IgD-negative memory B cell (primary cell): Measurements from ENCODE around the gene LGMN. TPM values are rescaled to one million over a fixed set of nuclear protein-coding genes. Genes with fewer than 3 reads are reported as not detected.
A peak's percentile ranks its signal among the peaks of the same experiment; 100 is the strongest.

Experiments used
- H3K27ac Mint-ChIP-seq, 3 donors: one replicate each; pipeline ENCODE4 v1.8.0; 2020 to 2022; ENCODE audit warnings: mild to moderate bottlenecking in 3 of 3, mixed read lengths in 3 of 3, moderate library complexity in 1 of 3
- H3K27me3 Mint-ChIP-seq: one replicate; pipeline ENCODE4 v1.8.0; 2021; ENCODE audit warnings: mixed read lengths
- H3K36me3 Mint-ChIP-seq: one replicate; pipeline ENCODE4 v1.8.0; 2020; ENCODE audit warnings: mild to moderate bottlenecking, mixed read lengths
- H3K4me1 Mint-ChIP-seq, 3 donors: one replicate each; pipeline ENCODE4 v1.8.0; 2020 to 2022; ENCODE audit warnings: mixed read lengths in 3 of 3, mild to moderate bottlenecking in 1 of 3
- H3K4me3 Mint-ChIP-seq, 4 donors: one replicate each; pipeline ENCODE4 v1.8.0; 2020 to 2022; ENCODE audit warnings: mild to moderate bottlenecking in 4 of 4, mixed read lengths in 4 of 4, moderate library complexity in 3 of 4
- H3K9me3 Mint-ChIP-seq, 3 donors: one replicate each; pipeline ENCODE4 v1.8.0; 2020 to 2021; ENCODE audit warnings: mixed read lengths in 3 of 3, mild to moderate bottlenecking in 1 of 3
- polyA plus RNA-seq: library from polyadenylated mRNA; unstranded; fragments of 300-500 nt; fragmentation: Illumina TruSeq; gene quantifications from one replicate; pipeline ENCODE4 v1.2.3, GENCODE V29; 2021

The LGMN gene
- polyA plus RNA-seq, 1 donor from 2014 or later: 25.1 TPM

DNA sequence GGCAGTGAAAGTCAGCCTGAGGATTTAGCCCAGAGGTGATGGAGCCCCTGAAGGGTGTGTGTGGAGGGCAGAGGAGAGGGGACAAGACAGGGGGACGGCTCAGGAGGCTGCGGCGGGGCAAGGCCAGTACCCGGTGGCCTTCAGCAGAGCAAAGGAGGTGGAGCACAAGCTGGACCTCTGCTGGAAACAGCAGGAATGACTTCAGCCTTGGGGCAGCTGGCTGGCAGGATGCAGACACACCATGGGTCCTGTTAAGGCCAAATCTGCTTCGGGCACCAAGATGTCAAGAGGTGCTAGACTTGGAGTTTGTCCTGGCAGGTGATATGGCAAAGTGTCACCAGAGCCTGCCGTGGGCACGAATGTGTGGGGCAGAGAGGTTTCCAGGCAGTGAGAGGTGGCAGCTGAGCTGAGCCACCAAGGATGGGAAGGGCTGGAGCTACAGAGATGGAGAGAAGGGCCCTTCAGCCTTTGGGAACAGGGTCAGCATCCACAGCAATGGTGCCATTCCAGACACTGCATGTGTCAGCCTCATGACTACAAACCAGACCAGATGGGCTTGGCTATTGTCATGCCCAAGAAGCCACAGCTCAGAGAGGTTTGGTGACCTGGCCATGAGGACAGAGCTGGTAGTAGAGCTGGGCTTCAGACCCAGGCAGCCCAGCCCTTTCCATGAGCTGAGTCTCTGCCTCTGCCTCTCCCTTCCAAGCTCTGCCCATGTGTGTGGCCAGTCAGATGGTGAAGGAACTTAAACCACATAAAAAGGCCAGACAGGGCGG is 91.9 kb downstream of the LGMN start:
- Mint-ChIP-seq H3K4me3 (peak overlapping the region; percentile 4 to 99 (median 78)), H3K4me1 (peaks cover 41 to 62% (median 54%) of the 10 kb centered on the region in 3 donors), H3K36me3 (peaks cover 9% of the 10 kb centered on the region), H3K27me3 (peaks cover 2% of the 10 kb centered on the region), H3K9me3 (no peaks in the 10 kb centered on the region), H3K27ac (peak overlapping the region; percentile 78 to 95 (median 87))

DNA sequence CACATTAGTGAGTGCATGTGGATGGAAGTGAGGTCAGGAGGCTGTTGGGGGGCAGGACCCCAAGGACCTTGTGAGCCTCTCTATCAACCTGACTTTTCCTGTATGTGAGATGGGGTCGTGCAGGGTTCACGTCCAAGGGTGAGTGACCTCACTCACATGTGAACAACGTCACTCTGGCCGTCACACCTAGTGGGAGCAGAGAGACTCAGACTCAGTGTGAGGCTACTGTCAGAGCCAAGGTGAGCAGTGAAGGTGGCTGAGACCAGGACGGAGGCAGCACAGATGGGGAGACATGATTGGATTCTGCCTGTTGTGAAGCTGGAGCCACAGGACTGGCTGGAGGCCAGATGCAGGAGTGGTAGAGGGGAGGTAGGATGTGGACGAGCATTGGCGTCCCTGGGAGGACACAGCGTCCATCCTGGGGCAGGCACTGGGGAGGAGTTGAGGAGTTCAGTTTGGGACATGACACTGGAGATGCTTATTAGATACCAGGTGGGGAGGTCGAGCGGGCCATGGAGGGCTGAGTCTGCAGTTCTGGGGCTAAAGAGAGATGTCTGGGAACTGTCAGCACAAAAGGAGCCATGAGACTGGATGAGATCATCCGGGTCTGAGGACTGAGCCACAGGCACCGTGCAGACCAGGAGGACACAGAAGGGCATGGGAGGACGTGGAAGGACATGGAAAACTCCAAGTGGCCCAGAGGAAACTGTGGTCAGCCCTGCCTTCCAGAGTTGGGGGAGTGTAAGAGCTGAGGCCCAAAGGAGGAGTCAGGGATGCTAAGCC is 92.8 kb downstream of the LGMN start:
- H3K36me3 Mint-ChIP-seq: peaks cover 9% of the 10 kb centered on the region
- H3K27ac Mint-ChIP-seq: peak overlapping the region; percentile 36 to 95 (median 87)
- H3K9me3 Mint-ChIP-seq: no peaks in the 10 kb centered on the region
- H3K4me1 Mint-ChIP-seq: peaks cover 45 to 66% (median 59%) of the 10 kb centered on the region in 3 donors
- H3K4me3 Mint-ChIP-seq: peak overlapping the region; percentile 18 to 99 (median 80)
- H3K27me3 Mint-ChIP-seq: peaks cover 2% of the 10 kb centered on the region

DNA sequence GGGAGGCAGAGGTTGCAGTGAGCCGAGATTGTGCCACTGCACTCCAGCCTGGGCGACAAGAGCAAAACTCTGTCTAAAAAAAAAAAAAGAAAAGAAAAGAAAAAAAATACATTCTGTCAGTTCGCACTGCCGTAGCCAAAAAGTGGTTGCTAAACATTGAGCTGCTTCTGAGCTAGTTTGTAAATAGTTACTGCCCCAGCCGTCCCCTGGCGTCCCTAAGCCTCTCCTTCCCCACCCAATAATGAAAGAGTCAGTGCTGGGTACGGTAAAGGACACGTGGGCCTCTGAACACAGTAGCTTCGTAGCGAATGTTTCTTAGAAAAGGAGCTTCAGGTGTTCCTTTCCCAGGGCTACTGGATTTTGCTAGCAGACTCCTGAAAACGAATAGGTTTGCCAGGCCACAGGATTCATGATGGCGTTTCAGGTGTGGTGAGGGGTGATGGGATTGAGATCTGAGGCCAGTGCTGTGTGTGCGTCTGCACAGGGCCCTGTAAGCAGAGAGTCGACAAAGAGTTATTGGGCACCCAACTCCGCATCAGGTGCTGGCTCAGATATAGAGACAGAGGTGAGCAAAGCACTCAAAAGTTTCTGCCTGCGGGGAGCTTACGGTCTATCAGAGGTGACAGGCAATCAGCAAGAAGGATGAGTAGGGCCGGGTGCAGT is 94.1 kb downstream of the LGMN start:
- Mint-ChIP-seq H3K36me3 (peaks cover 7% of the 10 kb centered on the region), H3K27me3 (peaks cover 2% of the 10 kb centered on the region), H3K4me3 (peak overlapping the region; percentile 95 to 99 (median 98)), H3K9me3 (no peaks in the 10 kb centered on the region), H3K27ac (peak overlapping the region; percentile 67 to 97 (median 87)), H3K4me1 (peaks cover 35 to 58% (median 55%) of the 10 kb centered on the region in 3 donors)

Other genes starting within 250 kb of the LGMN start
- gene RIN3, start 234.8 kb downstream of the LGMN start, polyA plus RNA-seq: 29.4 TPM
- 20.2 TPM for gene GOLGA5, start 45.7 kb upstream of the LGMN start, polyA plus RNA-seq
- 0.44 TPM for gene CHGA, start 174.5 kb upstream of the LGMN start, polyA plus RNA-seq